ENCODE measurements around the gene ANKRD11.
"Not testable (repeated sequence)": the region's sequence is repeated elsewhere in the genome, so short reads cannot be mapped to it uniquely, and the experiment has no call there.

Gene ANKRD11

GRCh38 chr16:89246903-89247733, 243.2 kb downstream of the ANKRD11 start:
- H3K36me3 ChIP-seq (ENCODE audit: control insufficient read depth, low read length) = no peaks in the 10 kb centered on the region
- no peaks in the 10 kb centered on the region for H3K9me2 ChIP-seq (replicated peaks; ENCODE audit: control insufficient read depth, low read length)
- H3K27me3 ChIP-seq (ENCODE audit: control insufficient read depth, low read length) = no peaks in the 10 kb centered on the region
- peak overlapping the region; percentile 57 for H3K4me2 ChIP-seq (ENCODE audit: low read length)
- H3K4me1 ChIP-seq (ENCODE audit: control insufficient read depth, low read length) = peaks cover 16% of the 10 kb centered on the region
- no peaks in the 10 kb centered on the region for H4K20me1 ChIP-seq (ENCODE audit: control insufficient read depth, insufficient read depth, low read depth, low read length)
- H3K79me2 ChIP-seq (ENCODE audit: control insufficient read depth, low read length) = peaks cover 4% of the 10 kb centered on the region; the same call in 1 of the 2 replicates
- no peaks in the 10 kb centered on the region; the same call in 1 of the 2 replicates for H3K9me3 ChIP-seq (ENCODE audit: control insufficient read depth, insufficient read depth, low read length)
- H3K27ac ChIP-seq (ENCODE audit: low read depth, low read length) = no peak overlapping the region
- 0 out of 2 replicates have a peak, but pooled peaks cover 2% of the 10 kb centered on the region for H3F3A ChIP-seq (ENCODE audit: control insufficient read depth, insufficient read depth)
- no peak for TF ChIP-seq CTCF (IDR thresholded peaks at IDR 0.05; ENCODE audit: low read depth, low read length, poor library complexity, severe bottlenecking)
- peak overlapping the region; percentile 51 for H3K4me3 ChIP-seq (ENCODE audit: low read length)

- no peak overlapping the region for H3K27ac ChIP-seq (ENCODE audit: low read depth, low read length)
- H3K27me3 ChIP-seq (ENCODE audit: control insufficient read depth, low read length) = no peaks in the 10 kb centered on the region
- no peaks in the 10 kb centered on the region for H3K9me2 ChIP-seq (replicated peaks; ENCODE audit: control insufficient read depth, low read length)
- H3K4me3 ChIP-seq (ENCODE audit: low read length) = no peak overlapping the region
- TF ChIP-seq EZH2phosphoT487 (IDR thresholded peaks at IDR 0.05; ENCODE audit: borderline replicate concordance, low read length) (no peak), CTCF (IDR thresholded peaks at IDR 0.05; ENCODE audit: low read depth, low read length, poor library complexity, severe bottlenecking) (no peak)
- H3K79me2 ChIP-seq (ENCODE audit: control insufficient read depth, low read length) = peaks cover 9% of the 10 kb centered on the region
- no peaks in the 10 kb centered on the region for H4K20me1 ChIP-seq (ENCODE audit: control insufficient read depth, insufficient read depth, low read depth, low read length)
- H3K4me1 ChIP-seq (ENCODE audit: control insufficient read depth, low read length) = peaks cover 16% of the 10 kb centered on the region
- H3F3A ChIP-seq (ENCODE audit: control insufficient read depth, insufficient read depth) = 0 out of 2 replicates have a peak, but pooled peaks cover 4% of the 10 kb centered on the region
- H3K36me3 ChIP-seq (ENCODE audit: control insufficient read depth, low read length) = no peaks in the 10 kb centered on the region
- H3K4me2 ChIP-seq (ENCODE audit: low read length) = no peak overlapping the region
- no peaks in the 10 kb centered on the region; the same call in 1 of the 2 replicates for H3K9me3 ChIP-seq (ENCODE audit: control insufficient read depth, insufficient read depth, low read length)
Measured at GRCh38 chr16:89246383-89246902, 243.9 kb downstream of the ANKRD11 start.

- no peak overlapping the region for H3K4me3 ChIP-seq (ENCODE audit: low read length)
- no peaks in the 10 kb centered on the region for H3K27me3 ChIP-seq (ENCODE audit: control insufficient read depth, low read length)
- no peak overlapping the region for H3K4me2 ChIP-seq (ENCODE audit: low read length)
- H3F3A ChIP-seq (ENCODE audit: control insufficient read depth, insufficient read depth) = peaks cover 5% of the 10 kb centered on the region; the same call in 1 of the 2 replicates
- H3K36me3 ChIP-seq (ENCODE audit: control insufficient read depth, low read length) = peaks cover 3% of the 10 kb centered on the region; the same call in 1 of the 2 replicates
- H3K27ac ChIP-seq (ENCODE audit: low read depth, low read length) = no peak overlapping the region
- peaks cover 3% of the 10 kb centered on the region; the same call in 1 of the 2 replicates for H3K9me3 ChIP-seq (ENCODE audit: control insufficient read depth, insufficient read depth, low read length)
- H4K20me1 ChIP-seq (ENCODE audit: control insufficient read depth, insufficient read depth, low read depth, low read length) = no peaks in the 10 kb centered on the region
- peaks cover 26% of the 10 kb centered on the region for H3K4me1 ChIP-seq (ENCODE audit: control insufficient read depth, low read length)
- no peaks in the 10 kb centered on the region for H3K9me2 ChIP-seq (replicated peaks; ENCODE audit: control insufficient read depth, low read length)
- no peak for TF ChIP-seq CTCF (IDR thresholded peaks at IDR 0.05; ENCODE audit: low read depth, low read length, poor library complexity, severe bottlenecking)
- no peak for TF ChIP-seq EZH2phosphoT487 (IDR thresholded peaks at IDR 0.05; ENCODE audit: borderline replicate concordance, low read length)
- peaks cover 12% of the 10 kb centered on the region for H3K79me2 ChIP-seq (ENCODE audit: control insufficient read depth, low read length)
Measured at GRCh38 chr16:89244754-89245153, 245.6 kb downstream of the ANKRD11 start.

- not testable (repeated sequence) for H3K27me3 ChIP-seq (ENCODE audit: control insufficient read depth, low read length); H3K36me3 ChIP-seq (ENCODE audit: control insufficient read depth, low read length); H4K20me1 ChIP-seq (ENCODE audit: control insufficient read depth, insufficient read depth, low read depth, low read length); H3K4me2 ChIP-seq (ENCODE audit: low read length); H3K9me2 ChIP-seq (replicated peaks; ENCODE audit: control insufficient read depth, low read length); H3K4me3 ChIP-seq (ENCODE audit: low read length); H3K9me3 ChIP-seq (ENCODE audit: control insufficient read depth, insufficient read depth, low read length); H3F3A ChIP-seq (ENCODE audit: control insufficient read depth, insufficient read depth); H3K27ac ChIP-seq (ENCODE audit: low read depth, low read length)
- Histone ChIP-seq H3K79me2 (ENCODE audit: control insufficient read depth, low read length) (peaks cover 12% of the 10 kb centered on the region), H3K4me1 (ENCODE audit: control insufficient read depth, low read length) (peaks cover 26% of the 10 kb centered on the region)
Measured at GRCh38 chr16:89244264-89244663, 246.1 kb downstream of the ANKRD11 start.

All from DOHH2 (cell line).